Activated CD4-positive, CD25-positive, alpha-beta regulatory T cell treated with anti-CD3 and anti-CD28 coated beads, Interleukin-2, amount 50 U/mL, for 72 hours (primary cell): Measurements from ENCODE around the gene ITPR2.
"Not testable (repeated sequence)": the region's sequence is repeated elsewhere in the genome, so short reads cannot be mapped to it uniquely, and the experiment has no call there.

Experiments
- DNase-seq: peaks from one replicate; pipeline ENCODE4 v3.0.0; 2021

The ITPR2 gene

DNA sequence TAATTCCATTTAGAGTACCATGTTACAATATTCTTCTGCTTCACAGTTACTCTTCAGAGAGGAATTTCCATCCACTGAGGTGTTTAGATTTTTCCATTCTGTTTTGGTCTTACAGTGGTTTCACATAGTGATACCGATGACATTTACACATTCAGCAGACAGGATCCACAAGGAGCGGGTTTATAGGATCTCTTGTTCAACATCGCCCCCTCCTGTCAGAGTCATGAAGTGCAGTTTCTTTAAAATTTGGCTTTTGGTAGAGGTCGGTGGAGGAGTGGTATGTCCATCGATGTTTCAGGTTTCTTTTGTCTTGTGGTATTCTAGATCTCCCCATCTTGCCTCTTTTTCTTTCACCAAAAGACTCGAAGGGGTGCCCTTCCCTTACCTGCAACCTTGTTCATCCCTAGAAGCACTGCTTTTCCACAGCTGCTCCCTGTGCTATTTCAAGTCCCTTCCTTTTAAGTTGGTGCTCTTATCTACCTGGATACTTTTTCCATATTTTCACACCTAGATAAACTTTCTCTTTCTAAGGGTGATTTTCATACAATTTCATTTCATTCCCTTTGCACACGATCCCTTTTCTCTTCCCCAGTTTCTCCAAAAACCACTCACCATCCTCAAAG, 181.3 kb downstream of the ITPR2 start:
- peak; percentile 32 for DNase-seq

DNA sequence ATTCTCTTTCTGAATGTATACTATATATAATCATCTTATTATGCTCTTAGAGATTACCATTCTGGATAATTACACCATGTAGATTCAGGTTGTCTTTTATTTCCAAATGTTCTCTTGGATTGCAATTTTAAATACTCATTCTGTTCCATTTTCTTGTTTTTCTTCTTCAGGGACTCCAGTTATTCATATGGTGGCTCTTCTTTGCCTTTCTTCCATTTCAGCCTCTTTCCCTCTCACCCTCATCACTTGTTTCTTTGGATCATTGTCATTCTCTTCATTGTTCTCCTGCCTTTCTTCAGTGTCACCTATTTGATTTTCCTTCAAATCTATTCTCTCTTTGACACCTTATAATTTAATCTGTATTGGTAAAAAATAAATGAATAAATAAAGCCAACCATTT, 182.0 kb downstream of the ITPR2 start:
- DNase-seq = no peak

DNA sequence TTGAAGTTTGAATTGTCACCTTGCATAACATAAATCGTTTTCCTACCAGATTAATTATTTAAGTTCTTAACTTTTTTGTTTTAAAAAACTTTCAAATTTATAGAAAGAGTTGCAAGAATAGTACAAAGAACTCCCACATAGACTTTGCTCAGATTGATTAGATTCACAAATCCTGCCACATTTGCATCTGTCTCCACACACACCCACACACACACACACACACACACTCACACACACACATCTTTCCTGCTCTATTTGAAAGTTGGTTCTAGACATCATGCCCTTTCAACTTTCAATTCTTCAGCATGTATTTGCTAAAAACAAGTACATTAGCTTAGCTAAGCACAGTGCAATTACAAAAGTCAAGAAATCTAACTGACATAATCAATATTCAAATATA, 184.0 kb downstream of the ITPR2 start:
- no peak for DNase-seq

DNA sequence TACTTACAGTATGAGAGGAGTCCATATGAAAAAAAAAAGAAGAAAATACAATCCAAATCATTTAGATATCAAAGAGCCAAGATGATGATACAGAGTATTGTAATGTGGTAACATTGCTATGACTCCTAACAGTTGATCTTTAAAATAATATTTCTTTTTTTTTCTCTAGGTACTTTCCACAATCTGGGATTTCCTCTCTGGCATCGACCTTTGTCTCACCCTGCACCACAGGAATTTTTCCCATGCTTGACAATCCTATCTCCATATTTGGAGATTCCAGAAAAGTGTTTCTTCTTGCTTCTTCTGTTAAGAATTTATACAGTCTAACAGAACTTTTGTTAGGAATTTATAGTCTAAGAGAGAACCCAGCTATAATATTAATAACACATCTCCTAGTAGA, 184.4 kb downstream of the ITPR2 start:
- no peak for DNase-seq

DNA sequence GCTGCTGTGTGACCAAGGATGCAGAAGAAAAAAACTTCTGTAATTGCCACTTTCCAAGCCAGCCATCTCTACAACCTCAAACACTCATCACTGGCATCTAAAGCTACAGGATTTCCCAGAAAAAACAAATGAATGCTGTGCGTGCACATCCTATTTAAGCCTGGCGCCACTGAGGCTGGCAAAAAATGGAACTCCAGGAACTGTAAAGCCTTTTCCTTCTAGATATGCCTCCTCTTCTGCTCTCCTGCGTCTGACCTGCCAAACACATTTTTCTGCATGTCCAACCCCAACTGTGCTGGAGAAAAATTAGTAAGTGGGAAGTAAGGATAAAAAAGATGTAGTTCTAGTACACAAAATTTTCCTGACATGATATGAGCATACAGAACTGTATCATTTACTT, 184.9 kb downstream of the ITPR2 start:
- no peak for DNase-seq

DNA sequence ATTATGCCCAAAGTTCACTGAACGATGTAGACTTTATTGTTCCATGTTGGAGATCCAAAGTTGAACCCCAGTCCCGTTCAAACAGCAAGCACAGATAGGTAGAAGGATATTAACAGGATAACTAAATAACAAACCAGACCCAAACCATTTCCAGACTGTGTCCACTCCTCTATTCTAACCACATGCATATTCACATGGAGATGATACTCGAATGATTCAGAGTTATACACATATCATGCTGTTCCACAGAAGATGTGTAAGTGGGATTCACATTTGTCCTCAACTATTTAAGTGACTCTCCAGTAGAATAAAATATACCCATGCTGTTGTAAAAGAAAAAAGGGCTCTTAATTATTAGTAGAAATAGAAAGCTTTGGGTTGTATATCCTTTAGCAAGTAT, 185.9 kb downstream of the ITPR2 start:
- DNase-seq = no peak

DNA sequence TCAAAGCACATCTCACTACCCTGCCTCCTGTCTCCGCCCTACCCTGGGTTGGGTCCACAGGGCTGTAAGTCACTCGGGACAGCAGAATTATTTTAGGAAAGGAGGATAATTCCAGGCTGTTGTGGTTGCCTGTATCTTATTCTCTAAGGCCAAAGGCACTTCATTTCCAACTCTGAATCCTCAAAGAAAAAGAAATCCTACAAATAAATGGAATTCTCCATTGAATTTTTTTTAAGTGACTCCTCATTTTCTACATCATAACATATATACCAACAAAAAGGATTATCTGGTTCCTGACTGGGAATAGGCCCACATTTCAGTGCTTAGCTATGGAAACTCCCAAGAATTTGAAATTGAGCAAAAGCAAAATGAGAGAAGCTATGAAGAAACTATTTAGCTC, 186.4 kb downstream of the ITPR2 start:
- DNase-seq = no peak

DNA sequence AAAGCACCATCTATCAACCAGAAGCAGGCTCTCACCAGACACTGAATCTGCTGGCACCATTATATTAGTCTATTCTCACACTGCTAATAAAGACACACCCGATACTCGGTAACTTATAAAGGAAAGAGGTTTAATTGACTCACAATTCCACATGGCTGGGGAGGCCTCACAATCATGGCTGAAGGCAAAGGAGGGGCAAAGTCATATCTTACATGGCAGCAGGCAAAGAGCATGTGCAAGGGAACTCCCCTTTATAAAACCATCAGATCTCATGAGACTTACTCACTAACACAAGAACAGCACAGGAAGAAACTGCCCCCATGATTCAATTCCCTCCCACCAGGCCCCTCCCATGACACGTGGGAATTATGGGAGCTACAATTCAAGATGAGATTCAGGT, 188.6 kb downstream of the ITPR2 start:
- DNase-seq = not testable (repeated sequence)

DNA sequence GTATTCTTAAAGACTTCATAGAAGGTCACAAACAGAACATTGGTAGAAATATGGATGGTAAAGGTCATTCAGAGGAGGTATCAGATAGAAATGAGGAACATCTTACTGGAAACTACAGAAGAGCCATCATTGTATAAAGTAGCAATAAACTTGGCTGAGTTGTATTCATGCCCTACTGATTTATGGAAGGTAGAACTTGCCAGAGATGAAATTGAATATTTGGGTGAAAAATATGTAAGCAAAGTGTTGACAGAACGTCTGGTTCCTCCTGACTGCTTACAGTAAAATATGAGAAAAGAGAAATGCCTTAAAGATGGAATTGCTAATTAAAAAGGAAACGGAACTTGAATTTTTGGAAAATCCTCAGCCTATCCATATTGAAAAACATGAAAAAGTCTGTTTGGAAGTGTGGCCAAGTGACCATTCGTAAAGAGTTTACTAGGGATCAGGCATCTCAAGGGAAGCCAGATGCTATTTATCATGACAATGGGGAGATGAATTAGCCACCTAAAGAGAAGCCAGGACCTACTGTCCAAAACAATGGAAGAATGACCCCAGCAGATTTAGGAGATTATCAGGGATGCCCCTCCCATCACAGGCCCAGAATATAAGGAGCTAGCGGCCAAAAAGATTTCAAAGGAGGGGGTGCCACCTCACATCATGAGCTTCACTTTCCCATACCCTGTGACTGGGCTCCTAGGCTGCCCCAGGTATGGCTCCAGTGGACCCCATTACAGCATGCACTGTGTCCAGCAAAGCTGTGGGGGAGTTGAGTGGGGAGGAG, 189.3 kb downstream of the ITPR2 start:
- no peak for DNase-seq

DNA sequence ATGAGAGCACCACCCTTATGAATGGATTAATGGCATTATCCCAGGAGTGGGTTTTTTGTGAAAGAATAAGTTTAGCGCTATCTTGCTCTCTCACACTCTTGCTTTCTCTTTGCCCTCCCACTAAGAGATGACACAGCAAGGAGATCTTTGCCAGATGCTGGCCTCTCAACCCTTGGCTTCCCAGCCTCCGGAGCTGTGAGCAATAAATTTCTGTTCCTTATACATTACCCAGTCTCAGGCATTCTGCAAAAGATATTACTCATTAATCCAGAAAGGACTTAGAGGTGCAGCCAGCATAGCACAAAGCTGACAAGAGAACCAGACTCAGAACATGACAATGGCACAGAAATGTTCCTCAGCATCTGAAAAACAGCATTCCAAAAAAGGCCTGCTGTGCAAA, 190.6 kb downstream of the ITPR2 start:
- no peak for DNase-seq

DNA sequence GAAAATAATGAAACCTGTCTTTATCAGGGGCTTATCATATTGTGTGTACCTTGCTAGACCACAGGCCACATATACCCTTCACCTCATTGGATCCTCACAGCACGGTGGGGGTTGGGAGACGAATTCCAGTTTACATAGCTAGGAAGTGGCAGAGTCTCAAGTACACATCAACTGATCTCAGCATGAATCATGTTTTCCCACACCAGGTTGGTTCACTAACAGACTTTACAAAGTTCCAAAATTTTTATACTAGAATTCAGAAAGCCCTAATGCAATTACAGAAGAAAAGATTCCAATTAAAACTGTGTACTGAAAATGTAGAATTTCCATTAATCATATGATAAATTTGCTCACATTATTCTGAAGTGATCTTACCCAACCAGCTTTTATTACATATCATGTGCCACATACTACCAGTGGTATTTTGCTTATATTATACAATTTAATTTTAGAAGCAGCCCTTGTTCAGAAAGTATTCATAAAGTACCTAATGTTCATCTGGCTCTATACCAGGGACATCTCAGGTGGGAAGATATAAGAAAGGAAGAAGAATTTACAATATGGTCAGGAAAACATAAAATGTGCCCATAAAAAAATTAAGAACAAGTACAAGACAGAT, 196.2 kb downstream of the ITPR2 start:
- DNase-seq = no peak

DNA sequence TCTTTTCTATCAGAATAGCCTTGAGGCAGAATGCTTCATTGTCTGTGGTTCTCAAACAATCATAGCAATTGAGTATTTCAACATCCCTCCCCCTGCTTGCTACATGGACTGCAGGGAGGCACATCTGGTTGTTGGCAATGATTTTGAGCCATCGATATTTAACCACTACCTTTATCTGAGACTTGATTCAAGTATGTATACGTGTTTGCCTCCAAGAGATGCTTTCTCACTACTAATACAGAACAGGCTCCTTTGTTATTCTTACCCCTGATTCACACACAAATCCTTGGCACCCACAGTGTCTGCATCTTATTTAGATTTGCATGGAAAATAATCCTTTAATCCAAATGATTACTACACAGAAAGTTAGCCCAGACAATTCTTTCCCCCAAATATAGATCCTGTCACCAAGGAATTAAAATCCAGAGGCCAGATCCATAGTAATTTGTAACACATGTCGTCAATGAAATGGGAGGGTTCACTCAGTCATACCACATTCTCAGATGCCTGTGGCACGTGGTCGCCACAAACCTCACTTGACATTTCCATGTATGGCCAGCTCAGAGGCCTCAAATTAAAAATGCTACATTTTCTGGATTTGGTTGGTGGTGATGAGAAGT, 199.3 kb downstream of the ITPR2 start:
- no peak for DNase-seq

DNA sequence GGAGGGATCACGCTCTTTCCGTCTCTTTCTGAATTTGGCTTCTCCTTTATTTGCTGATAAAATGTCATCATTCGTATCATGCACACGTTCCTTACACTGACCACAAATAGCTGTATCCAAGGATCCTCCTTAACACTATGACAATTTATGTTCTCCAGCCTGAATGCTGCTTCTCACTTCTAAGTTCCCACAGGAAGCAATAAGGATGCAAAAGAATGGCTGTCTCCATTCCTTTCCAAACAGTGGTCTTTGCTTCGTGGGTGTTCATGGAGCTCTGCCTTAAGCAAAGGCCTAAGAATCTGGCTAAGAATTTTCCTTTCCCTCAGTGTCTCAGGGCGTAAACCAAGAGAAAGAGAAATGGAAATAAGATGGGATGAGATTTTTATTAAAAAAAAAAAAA, 200.2 kb downstream of the ITPR2 start:
- DNase-seq = no peak

DNA sequence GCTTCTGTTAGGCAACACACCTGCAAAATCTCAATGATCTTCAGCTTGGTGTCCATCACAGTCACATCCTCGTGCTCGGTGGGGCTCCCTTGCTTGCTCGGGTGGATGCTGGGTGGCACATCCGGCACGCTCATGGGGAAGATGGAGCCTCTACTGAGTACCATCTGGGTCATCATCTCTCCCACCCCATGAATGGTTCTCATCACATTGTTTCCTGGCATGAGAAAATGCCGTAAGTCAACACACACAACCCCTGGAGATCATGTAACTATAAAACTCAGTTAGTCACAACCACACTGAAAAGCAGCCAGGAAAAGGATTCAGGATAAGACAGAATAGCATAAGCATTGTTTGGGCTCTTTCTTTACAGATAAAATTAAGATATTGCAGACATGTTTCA, 201.1 kb downstream of the ITPR2 start:
- no peak for DNase-seq

DNA sequence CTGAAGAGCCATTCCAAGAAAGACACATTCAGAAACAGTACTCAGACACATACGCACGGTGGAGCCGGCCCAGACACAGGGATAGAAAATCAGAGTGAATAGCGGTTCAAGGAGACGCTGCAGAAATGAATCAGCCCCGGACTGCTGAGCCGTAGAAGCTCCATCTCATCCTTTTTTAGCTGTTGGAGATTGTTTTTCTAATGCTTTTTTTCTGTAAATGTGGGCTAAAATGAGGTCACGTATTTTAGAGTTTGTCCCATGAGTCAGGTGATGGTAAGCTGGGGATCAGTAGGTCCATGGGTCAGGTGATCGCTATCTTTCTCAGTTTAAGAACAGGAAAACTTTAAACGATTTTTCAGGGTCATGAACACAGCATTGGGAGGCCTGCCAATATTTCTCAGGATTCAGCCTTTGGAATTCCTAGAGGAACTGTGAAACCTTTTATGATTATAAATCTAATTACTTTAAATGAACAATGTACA, 202.4 kb downstream of the ITPR2 start:
- no peak for DNase-seq

DNA sequence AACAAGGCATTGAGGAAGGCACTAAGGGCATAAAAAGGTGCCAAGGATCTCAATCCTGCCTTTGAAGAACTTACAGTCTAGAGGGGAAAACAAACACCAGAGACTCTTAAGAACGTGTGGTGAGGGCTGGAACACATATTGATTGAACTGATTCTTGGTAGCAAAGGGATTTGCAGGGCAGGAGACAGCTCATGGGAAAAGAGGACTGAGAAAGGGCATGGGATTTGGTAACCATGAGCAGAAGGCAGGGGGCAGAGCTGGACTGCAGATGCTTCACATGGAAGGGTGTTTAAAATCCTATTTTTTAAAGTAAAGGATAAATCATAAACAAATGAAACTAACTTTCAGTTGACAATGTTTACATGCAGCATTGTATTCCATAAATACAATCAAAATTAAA, 203.1 kb downstream of the ITPR2 start:
- DNase-seq = no peak

DNA sequence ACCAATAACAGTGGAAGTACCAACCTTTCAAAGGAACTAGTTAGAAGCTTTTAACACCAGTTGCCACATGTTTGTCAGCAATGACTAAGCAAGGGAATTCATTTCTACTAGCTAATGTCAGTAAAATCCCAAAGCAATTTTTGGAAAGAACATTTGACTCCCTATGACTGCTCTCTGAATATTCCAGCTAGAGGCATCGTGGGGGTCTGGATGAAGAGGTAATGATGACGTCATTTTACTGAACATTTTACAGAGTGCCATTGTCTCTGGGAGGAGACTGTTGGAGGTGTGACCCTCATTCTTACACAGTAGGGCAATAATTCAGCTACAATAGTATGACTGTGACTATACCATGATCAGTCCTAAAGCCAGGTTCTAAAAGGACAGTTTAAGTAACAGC, 204.8 kb downstream of the ITPR2 start:
- DNase-seq = no peak

DNA sequence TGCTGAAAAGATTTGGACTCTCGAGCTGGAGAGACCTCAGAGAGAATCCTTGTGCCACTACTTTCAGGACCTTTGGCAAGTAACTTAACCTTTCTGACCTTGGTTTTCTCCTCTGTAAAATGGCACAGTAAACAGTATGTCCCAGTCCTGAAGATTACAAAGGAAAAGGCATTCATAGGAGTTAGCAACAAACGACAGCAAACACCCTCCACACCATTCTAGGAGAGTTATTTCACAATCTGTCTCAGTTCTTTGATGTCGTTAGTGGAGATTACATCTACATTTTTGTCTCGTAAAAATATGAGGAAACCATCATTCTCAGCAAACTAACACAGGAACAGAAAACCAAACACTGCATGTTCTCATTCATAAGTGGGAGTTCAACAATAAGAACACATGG, 205.7 kb downstream of the ITPR2 start:
- DNase-seq = no peak

DNA sequence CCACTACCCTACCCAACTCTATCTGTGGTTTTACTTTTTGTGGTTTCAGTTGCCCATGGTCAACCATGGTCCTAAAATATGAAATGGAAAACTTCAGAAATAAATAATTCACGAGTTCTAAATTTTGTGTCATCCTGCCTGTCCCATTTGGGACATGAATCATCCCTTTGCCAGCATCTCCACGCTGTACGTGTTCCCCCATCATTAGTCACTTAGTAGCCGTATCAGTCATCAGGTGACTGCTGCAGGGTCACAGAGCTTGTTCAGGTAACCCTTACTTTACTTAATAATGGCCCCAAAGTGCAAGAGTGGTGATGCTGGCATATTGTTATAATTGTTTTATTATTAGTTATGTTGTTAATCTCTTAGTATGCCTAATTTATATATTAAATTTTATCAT, 209.9 kb downstream of the ITPR2 start:
- no peak for DNase-seq

DNA sequence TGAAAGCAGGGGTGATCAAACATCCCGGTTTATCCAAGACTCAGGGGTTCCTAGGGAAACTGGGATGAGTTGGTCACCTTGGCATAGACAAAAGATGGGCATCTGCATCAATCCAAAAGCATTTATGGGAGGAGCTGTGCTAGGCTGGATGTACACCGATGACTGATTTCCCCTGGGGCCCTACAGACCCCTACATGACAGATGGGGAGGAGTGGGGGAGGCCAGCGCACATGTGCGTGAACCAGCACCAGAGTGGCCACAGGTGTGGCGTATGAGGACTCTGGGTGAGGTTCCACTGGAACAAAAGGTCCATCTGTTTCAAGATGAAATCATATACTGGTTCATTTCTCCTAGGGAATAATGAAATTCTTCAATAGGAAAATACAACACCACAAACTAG, 210.4 kb downstream of the ITPR2 start:
- DNase-seq = no peak

DNA sequence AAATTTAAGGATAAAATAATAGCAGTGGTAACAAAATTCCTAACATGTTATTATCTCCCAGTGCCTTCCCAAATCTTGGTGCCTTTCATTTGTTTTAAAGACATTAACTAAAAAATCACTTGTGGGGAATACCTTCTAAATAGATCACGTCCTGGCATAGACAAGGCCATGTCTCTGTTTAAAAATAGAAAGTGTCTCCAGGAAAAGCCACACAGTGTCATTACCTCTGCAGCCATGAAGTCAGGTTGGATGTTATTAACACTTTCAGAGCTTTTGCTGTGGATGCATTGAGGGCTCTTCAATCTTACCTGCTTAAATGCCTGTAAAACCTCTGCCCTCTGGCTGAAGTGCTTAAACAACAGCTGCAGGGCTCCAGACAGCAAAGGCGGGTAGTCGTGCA, 211.1 kb downstream of the ITPR2 start:
- DNase-seq = no peak

DNA sequence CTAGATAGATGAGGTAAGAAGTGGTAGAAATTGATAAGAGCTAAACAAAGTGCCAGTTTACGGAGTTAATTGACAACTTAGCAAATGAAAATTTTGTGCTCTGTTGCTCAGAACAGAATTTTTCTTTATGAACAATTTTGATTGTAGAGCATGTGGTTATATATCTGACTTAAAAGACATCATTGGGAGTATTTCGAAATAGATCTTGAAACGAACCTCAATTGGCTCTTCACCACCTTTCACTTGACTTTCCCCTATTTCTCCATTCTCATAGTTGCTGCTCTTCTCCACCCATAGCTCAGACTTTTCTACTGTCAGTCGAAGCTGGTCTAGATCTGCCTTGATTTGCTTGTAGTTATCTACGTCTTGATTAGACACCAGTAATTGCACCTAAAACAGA, 212.1 kb downstream of the ITPR2 start:
- no peak for DNase-seq

DNA sequence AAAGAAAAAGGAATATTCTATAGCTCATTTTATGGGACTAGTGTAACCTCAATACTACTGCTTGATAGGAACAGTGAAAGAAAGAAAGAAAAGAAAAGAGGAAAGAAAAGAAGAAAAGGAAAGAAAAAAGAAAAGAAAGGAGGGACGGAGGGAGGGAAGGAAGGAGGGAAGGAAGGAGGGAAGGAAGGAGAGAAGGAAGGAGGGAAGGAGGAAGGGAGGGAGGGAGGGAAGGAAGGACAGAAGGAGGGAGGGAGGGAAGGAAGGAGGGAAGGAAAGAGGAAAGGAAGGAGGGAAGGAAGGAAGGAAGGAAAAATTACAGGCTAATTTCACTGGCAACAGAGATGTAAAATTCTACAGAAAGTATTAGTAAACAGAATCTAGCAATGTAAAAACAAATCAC, 215.5 kb downstream of the ITPR2 start:
- DNase-seq = no peak
